Renal cortex interstitium (tissue), 15 donors: ENCODE measurements around the gene KRTAP16-1. TPM values are rescaled to one million over a fixed set of nuclear protein-coding genes. Genes with fewer than 3 reads are reported as not detected.
"Not testable (repeated sequence)": the region's sequence is repeated elsewhere in the genome, so short reads cannot be mapped to it uniquely, and the experiment has no call there.

Experiments used
- DNase-seq, 11 donors: peaks; one replicate each; pipeline ENCODE4 v3.0.0-alpha.2; 2013; ENCODE audit warnings: low read depth in 9 of 11, low spot score in 4 of 11; ENCODE audit errors: extremely low read depth in 1 of 11
- long read RNA-seq, 16 experiments: transcript quantifications; one replicate each; lab custom pipeline, GENCODE V29; 2026
- polyA plus RNA-seq, 3 donors: library from polyadenylated mRNA; unstranded; fragments of 120-200 nt; gene quantifications; one replicate each; pipeline ENCODE4 v1.2.1, GENCODE V29; 2013; ENCODE audit not compliant: insufficient read length in 3 of 3

Gene KRTAP16-1, protein sequence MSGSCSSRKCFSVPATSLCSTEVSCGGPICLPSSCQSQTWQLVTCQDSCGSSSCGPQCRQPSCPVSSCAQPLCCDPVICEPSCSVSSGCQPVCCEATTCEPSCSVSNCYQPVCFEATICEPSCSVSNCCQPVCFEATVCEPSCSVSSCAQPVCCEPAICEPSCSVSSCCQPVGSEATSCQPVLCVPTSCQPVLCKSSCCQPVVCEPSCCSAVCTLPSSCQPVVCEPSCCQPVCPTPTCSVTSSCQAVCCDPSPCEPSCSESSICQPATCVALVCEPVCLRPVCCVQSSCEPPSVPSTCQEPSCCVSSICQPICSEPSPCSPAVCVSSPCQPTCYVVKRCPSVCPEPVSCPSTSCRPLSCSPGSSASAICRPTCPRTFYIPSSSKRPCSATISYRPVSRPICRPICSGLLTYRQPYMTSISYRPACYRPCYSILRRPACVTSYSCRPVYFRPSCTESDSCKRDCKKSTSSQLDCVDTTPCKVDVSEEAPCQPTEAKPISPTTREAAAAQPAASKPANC
- not detected for polyA plus RNA-seq
- long read RNA-seq, donor 1: 0 reads
- long read RNA-seq, donor 2: 0 reads
- long read RNA-seq, donor 3: 0 reads
- long read RNA-seq, donor 4: 0 reads
- long read RNA-seq, donor 5: 0 reads
- long read RNA-seq, donor 6: 0 reads
- long read RNA-seq, donor 7: 0 reads
- long read RNA-seq, donor 8: 0 reads
- long read RNA-seq, donor 9: 0 reads
- long read RNA-seq, donor 10: 0 reads
- long read RNA-seq, donor 11: 0 reads
- long read RNA-seq, donor 12: 0 reads
- long read RNA-seq, donor 13: 0 reads
- long read RNA-seq, donor 14: 0 reads
- long read RNA-seq, donor 15: 0 reads
- long read RNA-seq, donor 16: 0 reads

DNA sequence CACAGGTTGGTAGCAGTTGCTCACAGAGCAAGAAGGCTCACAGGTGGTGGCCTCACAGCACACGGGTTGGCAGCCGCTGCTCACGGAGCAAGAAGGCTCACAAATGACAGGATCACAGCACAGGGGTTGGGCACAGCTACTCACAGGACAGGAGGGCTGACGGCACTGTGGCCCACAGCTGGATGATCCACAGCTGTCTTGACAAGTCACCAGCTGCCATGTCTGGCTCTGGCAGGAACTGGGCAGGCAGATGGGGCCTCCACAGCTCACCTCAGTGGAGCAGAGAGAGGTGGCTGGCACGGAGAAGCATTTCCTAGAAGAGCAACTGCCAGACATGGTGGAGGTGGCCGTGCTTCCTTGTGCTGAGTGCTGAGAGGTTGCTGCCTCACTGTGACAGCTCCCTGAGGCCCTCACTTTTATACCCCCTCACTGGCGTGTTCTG lies at the start of gene KRTAP16-1:
KRTAP16-1 (minus strand) TSS at position 392 of the 442 bp plus-strand sequence; CDS start at position 336, 56 bp downstream.
- DNase-seq: no peak

- no peak for DNase-seq
Measured at GRCh38 chr17:41354536-41354935, 45.4 kb upstream of the KRTAP16-1 start.

DNA sequence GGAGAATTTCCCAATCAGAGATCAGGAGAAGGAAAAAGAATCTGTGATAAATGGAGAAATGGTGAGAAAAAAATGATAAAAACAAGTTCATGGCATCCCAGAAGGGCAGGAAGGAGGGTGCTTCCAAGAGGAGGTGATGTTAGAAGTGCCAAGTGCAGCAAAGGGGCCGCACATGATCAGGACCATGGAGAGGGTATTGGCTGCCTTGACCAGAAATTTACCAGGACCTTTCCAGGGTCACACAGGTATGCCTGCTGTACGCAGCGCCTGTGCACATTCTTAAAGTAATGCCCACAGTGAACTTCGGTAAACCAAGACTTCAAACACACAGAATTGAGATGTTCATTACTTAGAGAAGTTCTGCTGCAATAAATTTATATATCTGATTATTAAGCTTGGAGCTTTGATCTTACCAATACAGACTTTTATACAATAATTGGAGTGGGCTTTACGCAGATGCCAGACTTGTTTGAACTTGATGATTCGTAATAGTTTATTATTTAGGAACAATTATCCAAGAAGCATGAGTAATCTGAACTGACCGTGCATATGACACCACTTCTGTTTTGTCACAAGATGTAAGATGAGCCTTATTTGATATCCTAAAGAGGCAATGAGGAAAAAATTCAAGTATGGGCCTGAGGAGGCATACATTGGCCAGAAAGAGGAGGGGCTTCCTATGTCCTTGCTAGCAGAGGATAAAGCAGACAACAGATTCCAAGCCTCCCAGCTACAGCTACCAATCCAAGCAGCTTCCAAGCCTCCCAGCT lies 43.7 kb upstream of the KRTAP16-1 start:
- no peak for DNase-seq

DNA sequence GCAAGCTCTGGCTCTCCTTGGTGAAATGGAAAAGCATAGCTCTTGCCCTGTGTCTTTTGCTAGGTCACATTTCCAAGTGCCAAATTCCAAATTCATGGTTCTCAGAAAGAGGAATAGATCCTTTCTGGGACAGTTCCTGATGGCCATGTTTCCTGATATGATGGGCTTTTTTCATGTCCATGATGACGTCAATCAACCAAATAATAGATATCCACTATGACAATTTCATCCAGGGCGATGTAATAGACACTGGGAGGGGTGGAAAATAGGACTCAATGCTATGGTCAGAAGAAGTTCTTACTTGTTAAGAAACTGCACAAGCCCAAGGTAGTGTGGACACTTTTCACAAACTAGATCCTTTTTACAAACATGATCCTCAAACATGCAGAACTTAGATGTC lies 42.1 kb upstream of the KRTAP16-1 start:
- DNase-seq: no peak

DNA sequence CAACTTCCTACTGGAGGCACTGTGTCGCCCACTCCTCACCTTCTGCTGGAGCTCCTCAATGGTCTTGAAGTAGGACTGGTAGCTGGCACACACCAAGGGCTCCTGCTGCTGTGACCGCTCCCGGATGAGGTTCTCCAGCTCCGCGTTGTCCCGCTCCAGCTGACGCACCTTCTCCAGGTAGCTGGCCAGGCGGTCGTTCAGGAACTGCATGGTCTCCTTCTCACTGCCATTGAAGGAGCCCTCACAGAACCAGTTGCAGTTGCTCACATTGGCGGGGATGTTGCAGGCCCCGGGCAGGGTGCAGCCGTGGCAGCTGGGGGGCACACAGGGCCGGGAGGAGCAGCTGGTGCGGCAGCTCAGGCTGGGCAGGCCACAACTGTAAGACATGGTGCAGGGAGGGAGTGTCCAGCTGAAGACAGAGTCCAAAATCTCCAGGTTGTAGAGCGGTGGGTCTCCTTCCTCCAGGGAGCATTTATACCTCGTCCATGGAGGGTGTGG lies 41.3 kb upstream of the KRTAP16-1 start, which contains the start of gene KRT33A:
KRT33A (minus strand) TSS at position 448 of the 498 bp plus-strand sequence; CDS start at position 387, 61 bp downstream.
- DNase-seq: not testable (repeated sequence)

GRCh38 chr17:41347869-41348760 lies 39.0 kb upstream of the KRTAP16-1 start:
- DNase-seq: no peak

GRCh38 chr17:41346421-41346820 lies 37.3 kb upstream of the KRTAP16-1 start:
- DNase-seq: not testable (repeated sequence)

- no peak for DNase-seq
Measured at GRCh38 chr17:41345992-41346391, 36.9 kb upstream of the KRTAP16-1 start.

GRCh38 chr17:41343029-41343428 lies 33.9 kb upstream of the KRTAP16-1 start:
- peak in 5 of 11 donors; percentile 29 to 58 (median 35) for DNase-seq

DNA sequence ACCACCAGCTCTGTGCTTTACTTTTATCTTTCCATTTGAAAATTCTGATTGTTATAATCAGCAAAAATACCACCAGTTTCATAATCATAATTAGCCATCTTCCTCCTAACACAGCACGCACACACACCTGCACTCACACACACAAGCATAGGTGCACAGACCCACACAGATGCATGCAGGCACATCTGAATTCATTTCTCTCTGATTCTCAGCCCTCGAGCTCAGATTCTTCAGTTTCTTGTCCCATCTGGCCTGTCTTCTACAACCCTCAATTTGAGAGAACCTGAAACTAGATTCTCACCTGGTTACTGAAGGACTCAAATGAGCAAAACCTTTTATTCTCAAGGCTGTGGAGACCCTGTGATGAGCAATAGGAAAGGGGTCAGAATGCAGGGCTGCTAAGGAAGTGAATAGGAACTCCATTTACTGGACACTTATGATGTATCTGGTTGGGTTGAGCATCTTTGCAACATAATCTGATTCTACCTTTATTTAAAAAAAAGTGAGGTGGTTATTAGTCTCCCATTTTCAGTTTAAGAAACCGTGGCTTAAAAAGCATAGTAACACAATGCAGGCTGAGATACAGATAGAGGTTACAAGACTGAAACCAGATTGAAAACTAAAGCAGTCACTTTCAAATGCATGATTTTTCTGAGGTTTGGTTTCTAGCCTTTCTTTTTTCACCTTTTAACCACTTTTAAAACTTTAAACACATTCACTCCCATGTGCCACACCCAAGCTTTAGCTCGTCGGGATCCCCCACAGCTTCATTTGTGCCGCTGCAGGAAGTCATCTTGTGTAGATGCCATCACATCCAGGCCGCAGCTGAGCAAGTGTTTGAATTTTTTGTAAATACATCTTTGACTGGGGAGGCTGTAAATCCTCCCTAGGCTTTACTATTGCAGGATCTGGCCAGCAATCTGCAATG lies 32.1 kb upstream of the KRTAP16-1 start:
- no peak for DNase-seq

DNA sequence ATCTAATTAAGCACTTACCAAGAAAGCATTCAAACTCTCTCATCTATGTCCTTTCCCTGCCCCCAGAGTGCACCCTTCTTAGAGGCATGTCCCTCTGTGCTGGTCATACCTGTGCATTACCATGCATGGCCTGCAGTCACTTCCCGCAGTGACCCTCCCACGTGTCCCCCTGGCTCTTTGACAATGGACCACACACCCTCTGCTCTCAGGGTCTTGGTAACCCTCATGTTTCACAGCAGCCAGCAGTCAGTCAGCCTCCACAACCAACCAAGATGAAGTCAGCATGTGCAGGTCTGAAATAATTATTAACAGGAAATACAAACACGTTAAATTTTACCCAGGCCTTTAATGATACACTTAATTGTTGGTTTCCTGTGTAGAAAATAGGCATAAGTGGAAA lies 31.4 kb upstream of the KRTAP16-1 start:
- DNase-seq: peak in 4 of 11 donors; percentile 31 to 61 (median 52)

DNA sequence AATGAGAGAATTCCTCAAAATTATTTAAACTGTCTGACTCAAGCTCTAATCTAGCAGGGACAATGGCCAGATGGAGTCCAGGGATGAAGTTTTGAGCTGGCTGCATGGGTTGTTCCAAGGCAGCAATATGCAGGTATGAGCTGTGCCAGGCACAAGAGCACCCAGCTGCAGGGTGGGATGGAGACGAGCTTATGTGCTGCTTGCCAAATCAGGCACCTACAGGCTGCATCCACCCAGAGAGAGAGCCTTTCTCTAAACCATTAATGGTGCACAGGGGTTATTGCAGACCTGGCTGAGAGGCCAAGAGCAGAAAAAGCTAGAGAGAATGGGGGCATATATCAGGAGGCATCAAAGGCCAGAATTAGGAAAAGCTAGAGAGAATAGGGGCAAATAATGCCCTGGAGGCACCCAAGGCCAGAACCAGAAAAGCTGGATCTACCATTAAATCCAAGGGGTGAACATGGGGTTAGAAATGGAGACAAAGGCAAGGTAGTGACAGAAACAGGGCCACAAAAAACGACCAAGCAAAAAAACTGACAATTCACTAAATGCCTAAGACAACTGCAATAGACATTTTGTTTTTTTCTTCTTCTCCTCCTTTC lies 30.6 kb upstream of the KRTAP16-1 start:
- no peak for DNase-seq

DNA sequence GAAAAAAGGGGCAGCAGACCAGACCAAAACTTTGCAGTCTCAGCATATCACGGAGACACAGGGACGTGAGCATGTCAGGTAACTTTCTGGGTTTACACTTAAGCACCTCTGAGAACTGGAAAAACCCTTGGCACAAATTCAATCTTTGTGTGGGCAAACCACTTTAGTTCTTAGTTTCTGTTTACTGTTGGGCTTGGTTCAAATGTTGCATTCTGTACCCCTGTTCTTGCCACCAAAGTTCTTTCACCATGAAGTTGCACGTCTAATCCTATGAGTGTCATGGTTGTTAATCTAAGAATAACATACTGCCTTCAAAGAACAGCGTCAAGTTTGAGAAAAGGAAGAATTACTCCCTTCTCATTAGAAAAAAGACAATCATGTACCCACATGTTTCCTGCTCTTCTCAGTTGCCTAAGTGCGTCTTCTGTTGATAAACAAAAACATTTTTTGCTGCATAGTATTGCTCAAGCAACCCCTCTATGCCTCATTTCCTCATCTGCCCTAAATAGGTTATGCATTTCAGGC lies 29.9 kb upstream of the KRTAP16-1 start:
- no peak for DNase-seq

- no peak for DNase-seq
Measured at GRCh38 chr17:41335747-41336146, 26.6 kb upstream of the KRTAP16-1 start.

GRCh38 chr17:41334385-41335305 lies 25.5 kb upstream of the KRTAP16-1 start:
- DNase-seq: no peak
